EL (cell line): ENCODE measurements around the gene HLA-DOA.

Source experiments
- DNase-seq: peaks from one replicate; pipeline ENCODE4 v3.0.0-alpha.2; 2016

Gene HLA-DOA

DNA sequence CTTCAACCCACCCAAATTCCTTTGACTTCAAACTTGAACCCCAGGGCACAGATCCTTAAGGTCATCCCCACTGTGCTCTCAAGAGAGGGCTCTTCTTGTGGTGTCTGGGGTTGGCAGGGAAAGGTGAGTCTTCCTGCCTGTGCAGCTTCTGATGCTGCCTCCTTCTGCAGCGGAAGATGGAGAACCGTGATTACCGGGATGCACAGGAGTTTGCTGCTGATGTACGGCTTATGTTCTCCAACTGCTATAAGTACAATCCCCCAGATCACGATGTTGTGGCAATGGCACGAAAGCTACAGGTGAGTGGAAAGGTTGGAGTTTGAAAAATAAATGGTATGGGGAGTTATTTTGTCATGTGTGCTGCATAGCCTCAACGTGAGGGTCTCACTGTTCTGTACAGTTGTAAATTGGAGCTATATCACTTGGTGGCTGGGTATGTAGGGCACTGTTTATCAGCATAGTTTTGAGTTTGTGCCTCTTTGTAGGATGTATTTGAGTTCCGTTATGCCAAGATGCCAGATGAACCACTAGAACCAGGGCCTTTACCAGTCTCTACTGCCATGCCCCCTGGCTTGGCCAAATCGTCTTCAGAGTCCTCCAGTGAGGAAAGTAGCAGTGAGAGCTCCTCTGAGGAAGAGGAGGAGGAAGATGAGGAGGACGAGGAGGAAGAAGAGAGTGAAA is 32.0 kb downstream of the HLA-DOA start:
- DNase-seq: no peak

DNA sequence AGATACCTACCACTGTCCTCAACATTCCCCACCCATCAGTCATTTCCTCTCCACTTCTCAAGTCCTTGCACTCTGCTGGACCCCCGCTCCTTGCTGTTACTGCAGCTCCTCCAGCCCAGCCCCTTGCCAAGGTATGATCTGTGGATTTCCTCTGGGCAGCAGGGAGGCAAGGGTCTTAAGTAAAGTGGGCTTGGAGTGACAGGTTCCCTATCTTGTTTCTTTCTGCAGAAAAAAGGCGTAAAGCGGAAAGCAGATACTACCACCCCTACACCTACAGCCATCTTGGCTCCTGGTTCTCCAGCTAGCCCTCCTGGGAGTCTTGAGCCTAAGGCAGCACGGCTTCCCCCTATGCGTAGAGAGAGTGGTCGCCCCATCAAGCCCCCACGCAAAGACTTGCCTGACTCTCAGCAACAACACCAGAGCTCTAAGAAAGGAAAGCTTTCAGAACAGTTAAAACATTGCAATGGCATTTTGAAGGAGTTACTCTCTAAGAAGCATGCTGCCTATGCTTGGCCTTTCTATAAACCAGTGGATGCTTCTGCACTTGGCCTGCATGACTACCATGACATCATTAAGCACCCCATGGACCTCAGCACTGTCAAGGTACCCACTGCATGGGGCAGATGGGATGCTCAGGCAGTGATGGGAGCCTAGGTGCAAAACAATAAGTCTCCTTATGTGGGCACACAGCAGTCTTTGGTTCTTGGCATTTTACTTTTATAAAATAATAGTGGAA is 32.9 kb downstream of the HLA-DOA start:
- no peak for DNase-seq

DNA sequence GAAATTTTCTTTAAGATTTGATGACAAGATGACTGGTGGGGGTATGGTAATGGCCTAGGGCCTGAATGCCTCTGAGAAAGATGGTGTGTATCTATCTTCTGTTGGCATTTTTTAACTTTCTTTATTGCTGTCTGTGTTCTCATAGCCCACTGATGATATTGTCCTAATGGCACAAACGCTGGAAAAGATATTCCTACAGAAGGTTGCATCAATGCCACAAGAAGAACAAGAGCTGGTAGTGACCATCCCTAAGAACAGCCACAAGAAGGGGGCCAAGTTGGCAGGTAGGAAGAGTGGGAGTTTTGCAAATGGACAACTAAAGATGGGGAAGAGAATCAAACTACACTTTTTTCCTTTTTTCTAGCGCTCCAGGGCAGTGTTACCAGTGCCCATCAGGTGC is 33.5 kb downstream of the HLA-DOA start:
- DNase-seq: no peak

DNA sequence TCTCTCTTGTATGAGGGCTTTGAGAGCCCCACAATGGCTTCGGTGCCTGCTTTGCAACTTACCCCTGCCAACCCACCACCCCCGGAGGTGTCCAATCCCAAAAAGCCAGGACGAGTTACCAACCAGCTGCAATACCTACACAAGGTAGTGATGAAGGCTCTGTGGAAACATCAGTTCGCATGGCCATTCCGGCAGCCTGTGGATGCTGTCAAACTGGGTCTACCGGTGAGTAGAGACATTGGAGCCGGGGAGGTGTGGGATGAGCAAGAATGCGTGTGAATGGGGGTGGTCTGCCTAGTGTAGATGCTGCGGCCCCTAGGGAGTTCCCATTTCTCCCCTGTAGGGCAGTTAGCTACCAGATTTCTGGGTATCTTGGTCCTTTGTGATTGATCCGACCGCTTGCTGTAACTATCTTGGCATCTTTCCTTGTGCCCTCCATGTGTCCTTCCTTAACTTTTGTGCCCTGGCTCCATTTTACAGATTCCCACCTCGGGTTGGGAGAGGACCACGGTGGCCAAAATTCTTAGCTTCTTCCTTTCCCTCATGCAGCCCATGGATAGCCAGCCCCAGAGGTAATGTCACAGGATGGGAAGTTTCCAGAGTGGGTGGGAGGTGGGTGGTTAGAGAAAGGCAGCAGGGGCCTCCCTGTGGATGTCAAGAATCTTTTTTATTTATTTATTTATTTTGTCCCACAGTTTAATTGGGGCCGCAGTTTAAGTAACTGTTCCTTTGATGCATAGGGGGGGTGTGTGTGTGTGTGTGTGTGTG is 34.7 kb downstream of the HLA-DOA start:
- DNase-seq: peak; percentile 8

DNA sequence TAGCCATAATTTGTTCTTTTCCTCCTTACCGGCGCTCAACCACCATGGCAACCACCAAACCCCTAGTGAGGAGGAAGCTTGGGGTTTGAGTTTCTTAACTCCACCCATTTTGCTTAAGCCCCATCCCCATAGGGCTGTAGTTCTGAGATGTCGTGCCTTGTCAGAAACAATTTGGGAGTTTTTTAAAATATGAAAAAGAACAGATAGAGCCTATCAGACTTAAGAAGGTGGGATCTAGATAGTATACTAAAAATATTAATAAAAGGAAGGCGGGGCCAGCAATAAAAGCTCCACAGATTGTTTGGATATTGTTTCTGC is 35.4 kb downstream of the HLA-DOA start:
- DNase-seq: peak; percentile 65

DNA sequence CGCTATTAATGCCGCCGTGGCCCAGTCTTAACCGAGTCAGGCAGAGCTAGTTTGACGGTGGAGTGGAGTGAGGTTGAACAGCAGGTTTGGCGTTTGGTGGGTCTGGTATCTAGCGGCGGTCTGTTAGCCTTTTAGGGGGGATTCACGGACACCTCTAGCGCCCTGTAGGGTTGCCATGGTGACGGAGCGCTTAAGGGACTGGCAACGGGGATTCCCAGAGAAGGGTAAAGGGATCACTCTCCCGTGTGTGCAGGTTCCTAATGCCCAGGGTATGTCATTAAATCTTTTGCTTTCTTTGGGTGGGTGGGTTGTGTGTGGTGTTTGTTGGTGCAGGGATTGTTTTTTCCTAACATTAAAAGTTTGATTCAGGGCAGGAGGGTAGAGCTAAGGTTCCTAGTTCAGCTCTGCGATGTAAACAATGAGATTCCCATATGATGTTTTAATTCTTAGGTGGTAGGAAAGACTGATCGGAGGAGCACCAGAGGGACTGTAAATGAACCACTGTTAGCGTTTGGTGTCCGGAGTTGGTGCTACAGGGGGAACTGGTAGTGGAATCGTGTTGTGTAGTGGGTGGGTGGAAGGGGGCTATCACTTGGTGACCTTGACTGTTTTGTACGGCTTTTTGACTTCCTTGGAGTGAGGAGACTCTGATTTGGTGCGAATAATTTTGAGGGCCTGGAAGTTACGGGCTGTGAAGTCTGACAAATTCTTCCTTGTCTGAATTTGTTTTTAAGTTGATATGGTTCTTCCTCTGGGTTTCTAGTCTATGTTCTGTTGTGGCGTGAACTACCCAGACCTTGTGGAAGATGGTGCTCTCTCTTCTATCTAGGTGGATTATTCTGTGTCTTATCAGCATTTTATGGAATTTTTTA is 36.0 kb downstream of the HLA-DOA start:
- peak; percentile 48 for DNase-seq

DNA sequence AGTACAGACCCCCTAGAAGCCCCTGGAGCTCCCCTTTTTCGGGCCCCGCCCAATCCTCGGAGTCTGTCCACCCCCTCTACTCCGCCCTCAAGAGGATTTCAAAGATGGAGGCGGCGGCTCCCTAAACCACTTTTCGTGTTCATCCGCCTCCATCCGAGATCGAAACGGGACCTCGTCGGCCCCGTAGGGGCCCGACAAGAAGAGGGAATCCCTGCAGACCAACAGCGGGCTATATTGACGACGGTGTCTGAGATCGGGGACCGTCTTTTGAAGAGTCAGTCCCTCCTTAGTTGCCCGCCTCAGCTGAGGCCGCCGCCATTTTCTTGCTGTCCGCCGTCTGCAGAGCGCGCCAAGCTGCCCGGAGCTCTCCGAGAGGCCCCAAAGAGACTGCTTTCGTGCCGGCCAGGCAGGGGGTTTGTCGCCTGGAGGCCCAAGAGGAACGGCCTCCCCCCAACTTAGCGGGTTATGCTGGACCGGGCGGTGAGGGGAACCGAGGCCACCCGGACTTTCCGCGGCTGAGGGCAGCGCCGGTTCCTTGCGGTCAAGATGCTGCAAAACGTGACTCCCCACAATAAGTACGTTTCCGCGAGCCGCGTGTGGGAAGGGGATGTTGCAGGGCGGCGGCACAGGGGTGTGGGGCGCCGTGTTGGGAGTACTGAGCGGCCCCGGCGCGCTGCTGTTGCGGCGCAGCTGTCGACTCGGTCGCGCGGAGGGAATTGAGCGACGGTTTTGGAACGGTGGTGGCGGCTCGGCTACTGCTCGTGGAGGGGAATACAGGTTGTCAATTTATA is 36.8 kb downstream of the HLA-DOA start:
- no peak for DNase-seq

DNA sequence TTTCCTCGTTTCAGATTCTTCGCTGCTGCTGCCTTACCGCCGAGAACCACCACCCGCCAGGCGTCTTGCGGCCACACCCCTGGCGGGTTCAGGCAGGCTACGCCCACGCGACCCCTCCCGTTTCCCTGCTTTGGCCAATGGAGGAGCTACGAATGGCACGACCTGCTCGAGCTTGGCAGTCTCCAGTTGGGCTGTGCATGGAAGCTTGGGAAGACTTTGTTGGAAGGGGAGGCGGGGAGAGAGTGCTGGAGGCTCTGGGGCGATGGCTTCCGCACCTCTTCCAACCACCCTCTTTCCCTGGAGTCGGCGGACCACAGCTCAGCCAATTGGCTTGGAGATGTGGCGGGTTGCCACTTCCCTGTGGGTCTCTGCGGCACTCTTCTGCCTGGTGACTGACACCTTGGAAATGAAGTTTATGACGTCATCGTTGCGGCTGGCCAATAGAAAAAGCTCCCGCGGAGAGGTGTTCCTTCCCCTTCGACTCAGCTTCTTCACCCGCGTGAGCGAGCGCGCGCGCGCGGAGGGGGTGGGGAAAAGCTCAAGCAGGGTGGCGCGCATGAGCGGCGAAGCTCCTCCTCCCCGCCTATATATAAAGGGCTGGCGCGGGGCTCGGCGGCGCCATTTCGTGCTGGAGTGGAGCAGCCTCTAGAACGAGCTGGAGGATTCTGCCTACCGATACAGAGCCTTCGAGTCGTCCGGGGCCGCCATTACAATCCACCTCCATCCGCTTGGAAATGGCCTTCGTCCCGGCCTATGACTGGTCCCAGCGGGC is 37.6 kb downstream of the HLA-DOA start:
- peak; percentile 100 for DNase-seq

DNA sequence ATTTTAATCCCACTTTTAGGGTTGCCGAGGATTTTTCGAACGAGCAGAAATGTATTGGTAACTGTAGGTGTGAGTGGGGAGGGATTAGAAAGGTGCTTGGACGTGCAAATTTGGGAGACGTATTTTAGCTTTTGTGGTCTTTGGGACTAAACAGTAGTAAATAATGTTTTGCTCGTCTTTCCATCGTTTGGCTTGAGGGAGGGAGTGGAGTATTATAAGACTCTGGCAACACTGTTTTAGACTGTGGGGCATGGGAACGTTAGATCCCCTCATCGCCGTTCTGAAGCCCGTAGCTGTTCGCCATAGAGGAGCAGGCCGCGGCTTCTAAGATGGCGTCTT is 38.2 kb downstream of the HLA-DOA start:
- DNase-seq: no peak

DNA sequence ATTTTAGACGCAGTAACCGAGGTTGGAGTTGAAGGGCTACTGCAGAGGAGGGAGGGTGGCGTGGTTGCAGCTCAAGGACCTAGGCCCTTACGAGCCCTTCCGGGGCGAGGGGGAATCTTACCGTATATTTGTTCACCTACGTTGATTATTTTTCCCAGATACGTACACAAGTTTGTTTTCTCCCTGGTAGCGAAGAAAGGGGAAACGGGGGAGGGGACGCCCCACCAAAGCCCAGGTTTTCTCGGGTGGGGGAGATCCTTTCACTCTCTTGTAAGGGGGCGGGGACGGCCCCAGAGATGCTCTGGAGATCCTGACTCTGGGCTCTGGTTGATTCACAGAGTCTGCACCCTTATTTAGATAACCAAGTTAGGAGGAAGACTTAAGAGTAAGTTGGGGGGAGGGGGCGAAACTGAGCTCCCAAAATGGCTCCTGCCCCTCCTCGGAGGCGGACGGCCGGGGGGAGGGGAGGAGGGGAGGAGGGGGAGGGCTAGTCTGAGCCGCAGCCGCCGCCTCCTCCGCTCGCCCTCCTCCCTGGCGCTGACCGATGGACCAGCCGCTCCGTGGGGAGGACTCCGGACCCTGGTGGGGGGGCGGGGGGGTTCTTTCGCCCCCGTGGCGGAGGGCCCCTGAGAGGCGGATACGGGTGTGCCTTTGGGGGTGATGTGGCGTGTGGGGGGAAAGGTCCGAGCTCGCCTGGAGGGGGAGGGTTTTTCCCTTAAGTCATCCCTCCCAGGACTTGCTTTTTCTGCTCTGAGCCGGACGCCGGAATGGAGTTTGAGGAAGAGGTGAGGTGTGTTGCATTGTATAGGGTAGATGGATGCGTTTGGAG is 38.8 kb downstream of the HLA-DOA start:
- DNase-seq: peak; percentile 94

DNA sequence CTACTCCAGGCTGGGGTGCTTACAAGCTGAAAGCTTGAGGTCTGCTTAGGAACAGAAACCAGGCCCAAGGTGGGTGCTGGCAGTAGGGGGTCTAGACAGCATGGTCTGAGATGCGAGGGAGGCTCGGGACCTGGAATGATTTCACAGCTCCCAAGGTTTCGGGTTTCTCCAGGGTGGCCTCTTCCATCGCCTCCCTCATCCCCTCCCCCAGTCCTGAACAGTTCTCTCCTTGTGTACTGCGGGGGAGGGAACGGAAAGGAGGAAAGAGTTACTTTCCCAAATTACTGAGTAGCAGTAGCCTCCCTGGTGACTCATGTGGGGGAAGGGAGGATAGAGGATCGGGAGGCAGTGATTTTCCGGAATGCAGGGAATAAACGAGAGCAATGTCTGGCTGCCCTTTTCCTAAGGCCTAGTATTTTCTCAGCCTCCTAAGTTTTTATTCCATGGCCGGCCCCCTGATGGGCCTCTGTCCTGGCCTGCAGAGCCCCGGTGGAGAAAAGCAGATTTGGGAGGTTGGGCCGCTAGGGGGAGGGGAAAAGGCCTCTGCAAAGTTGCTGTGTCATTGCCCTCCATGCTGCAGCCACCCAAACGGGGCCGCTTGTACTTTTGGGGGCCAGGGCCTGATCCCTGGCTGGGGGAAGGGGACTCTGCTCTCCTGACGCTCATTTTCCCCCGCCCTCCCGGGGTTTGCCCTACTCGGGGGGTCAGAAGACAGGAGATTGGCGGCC is 39.5 kb downstream of the HLA-DOA start:
- peak; percentile 97 for DNase-seq

DNA sequence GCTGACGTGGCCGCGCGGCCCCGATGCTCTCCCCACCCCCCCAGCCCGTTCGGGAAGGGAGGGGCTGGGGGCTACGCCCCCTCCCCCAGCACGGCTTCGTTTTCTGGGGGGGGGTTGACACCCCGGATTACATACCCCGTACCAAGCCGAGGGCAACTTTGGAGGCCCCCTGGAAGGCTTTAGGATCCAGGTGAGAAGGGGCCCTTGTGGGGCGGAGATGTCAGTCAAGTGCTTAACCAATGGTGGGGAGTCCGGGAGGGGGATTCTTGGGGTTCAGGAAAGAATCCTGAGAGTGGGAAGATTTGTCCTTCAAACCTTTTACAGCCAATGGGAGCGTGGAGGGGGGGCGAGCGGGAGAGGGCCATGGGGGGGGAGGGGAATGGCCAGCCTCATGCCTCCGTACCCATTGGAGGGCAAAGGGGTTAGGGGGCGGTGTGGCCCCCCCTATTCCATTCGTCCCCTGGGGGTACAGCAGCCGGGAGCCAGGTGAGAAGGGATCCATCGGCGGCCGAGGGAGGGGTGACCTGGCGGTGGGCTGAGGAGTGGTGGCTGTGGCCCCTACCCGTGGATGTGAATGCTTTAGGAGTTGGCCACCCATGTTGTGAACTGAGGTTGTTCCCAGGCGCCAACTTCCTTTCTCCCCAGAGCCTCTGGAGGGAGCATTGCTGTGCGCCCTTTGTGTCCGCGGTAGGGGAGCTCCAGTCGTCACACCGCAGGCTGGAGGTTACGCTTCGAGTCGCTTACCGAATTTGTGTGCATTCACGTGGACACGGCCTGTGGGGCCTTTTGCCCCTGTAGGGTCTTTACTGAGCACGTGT is 40.3 kb downstream of the HLA-DOA start:
- DNase-seq: peak; percentile 94

DNA sequence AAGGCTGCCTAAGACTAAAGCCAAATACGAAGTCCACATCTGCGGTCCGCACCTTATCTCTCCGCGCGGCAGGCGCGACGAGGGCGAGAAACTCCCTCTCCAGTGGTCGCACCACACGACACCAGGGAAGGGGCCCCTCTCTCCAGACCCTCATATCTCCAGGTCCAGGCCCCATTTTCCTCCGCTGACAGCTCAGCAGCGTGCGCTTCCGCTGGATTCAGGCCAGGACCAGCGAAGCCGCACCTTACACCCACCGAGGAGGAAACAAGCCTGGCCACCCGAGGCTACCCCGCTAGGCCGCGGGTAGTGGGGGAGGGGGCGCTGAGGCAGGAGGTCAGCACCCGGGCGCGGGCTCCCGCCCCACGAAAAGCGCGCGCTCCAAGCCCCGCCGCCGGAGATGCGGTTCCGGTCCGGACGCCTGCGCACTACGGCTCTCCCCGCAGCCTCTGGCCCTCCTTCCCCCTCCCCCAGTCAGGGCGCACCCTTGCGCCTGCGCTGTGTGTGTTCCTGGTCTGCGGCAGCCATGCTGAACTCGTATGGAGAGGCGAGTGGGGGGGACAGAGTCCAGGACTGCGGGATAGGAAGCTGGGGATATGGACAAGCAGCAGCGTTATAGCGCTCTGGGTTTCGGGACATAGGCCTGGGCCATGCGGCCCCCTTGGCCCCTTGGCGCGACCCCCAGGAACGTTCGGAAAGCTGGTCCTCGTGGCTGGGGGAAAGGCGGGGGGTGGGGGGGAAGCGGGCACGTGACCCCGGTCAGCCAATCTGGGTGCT is 41.1 kb downstream of the HLA-DOA start, which contains the start of gene BRD2:
Gene BRD2 (plus strand): TSS at position 502 of the 774 bp plus-strand sequence. CDS start 4,305 bp downstream, outside the sequence.
- DNase-seq: peak; percentile 98

DNA sequence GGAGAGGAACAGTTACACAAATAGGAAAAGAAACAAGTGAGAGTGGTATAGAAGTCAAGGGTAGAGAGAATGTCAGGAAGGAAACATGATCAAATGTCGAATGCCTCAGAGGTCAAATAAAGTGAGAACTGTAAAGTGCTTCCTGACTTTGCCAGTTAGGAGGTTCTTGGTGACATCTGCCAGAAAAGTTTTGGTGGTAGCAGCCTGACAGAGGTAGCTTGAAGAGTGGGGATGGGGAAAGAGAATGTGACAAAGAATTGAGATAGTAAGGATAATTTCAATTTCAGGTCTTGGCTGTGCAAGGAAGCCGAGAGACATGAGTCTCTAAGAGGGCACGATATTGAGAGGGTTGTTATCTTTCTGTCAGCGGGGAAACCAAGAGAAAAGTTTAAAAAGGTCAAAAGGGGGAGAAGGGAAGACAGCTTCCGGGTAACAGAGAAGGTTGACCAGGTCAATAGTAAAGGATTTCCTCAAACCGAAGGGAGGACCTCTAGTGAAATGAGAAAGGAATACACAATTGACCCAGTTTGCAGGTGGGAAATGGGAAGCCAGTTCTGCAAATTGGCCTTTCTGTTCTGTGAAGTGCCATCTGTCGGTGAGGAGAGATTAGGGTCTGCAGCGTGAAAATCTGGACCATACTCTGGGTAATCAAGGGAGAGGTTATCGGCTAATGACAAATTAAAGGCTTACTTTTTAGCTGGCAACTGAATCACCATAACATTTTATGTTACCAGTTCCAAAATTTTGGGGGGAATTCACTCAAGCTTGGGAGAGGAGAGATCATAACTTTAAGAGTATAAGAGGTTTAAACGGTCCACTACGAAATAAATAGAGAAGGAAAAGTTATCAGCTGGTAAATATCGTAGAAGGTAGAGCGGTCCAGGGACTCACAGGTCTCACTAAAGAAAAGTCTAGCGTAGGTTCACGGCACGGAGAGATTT is 42.0 kb downstream of the HLA-DOA start:
- peak; percentile 69 for DNase-seq

DNA sequence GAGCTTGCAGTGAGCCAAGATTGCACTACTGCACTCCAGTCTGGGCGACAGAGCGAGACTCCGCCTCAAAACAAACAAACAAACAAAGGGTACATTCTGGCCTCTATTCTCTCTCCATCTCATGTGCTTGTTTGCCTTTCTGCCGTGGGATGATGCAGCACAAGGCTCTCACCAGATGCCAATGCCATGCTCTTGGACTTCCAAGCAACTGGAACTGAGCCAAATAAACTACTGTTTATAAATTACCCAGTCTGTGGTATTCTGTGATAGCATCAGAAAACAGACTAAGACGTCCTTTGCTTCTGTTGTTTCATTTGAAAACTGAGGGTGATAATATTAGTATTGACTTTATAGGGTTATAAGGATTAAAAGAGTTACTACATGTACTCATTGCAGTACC is 44.6 kb downstream of the HLA-DOA start:
- no peak for DNase-seq

DNA sequence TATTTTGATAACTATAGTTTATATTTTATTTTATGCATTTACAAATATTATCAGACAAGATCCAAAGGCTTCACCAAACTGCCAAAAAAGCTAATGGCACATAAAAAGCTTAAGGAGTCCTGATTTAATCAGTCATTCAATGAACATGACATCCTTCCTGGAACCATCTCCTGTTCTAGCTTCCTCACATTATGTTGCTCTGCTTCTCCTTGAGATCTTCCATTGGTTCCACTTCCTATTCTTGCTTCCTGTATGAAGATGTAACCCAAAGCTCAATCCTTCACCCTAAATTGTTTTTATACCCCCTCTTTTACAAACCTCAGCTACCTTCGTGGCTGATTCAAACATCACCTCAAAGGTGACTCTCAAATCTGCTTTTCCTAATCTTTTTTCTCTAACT is 45.5 kb downstream of the HLA-DOA start:
- no peak for DNase-seq
